ENCODE measurements around the gene LHX1. TPM values are rescaled to one million over a fixed set of nuclear protein-coding genes. Genes with fewer than 3 reads are reported as not detected.

LHX1 gene
- total RNA-seq, 4 donors from 2014 or later: not detected

DNA sequence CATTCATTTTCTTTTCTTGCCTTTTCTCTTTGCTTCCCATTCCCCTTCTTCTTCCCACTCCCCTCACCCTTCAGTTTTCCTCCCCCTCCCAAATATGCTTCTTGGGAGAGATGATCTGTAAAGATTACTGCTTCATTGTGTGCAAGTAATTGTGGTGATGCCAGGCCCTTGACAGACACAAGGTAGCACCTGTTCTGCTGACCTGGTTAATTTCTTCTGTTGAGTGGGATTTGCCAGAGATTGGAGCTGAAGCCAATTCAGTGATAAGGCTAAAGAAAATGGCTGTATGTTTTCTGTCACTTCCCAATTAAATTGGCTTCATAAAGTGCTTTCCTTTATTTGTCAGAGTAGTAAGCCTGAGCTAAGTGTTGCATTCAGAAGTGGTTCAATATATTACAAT is 56.0 kb downstream of the LHX1 start:
- TF ChIP-seq, protein P1, sequence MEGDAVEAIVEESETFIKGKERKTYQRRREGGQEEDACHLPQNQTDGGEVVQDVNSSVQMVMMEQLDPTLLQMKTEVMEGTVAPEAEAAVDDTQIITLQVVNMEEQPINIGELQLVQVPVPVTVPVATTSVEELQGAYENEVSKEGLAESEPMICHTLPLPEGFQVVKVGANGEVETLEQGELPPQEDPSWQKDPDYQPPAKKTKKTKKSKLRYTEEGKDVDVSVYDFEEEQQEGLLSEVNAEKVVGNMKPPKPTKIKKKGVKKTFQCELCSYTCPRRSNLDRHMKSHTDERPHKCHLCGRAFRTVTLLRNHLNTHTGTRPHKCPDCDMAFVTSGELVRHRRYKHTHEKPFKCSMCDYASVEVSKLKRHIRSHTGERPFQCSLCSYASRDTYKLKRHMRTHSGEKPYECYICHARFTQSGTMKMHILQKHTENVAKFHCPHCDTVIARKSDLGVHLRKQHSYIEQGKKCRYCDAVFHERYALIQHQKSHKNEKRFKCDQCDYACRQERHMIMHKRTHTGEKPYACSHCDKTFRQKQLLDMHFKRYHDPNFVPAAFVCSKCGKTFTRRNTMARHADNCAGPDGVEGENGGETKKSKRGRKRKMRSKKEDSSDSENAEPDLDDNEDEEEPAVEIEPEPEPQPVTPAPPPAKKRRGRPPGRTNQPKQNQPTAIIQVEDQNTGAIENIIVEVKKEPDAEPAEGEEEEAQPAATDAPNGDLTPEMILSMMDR (IDR thresholded peaks at IDR 0.05): no peak
- TF ChIP-seq POLR2AphosphoS5 (IDR thresholded peaks at IDR 0.05) (no peak), POLR2A (IDR thresholded peaks at IDR 0.05; ENCODE audit: low read depth) (no peak), EP300 (IDR thresholded peaks at IDR 0.05) (no peak)
- Histone ChIP-seq H3K36me3 (peaks cover 25 to 89% (median 62%) of the 10 kb centered on the region in 4 donors), H3K9me3 (no peaks in the 10 kb centered on the region), H3K27me3 (no peaks in the 10 kb centered on the region), H3K4me3 (no peak overlapping the region), H3K4me1 (peaks cover 0 to 12% (median 10%) of the 10 kb centered on the region in 4 donors), H3K27ac (replicated peaks in 1 of 4) (no peak overlapping the region)
- DNase-seq (ENCODE audit: extremely low spot score): no peak
- intact Hi-C loops (cut with DNase I): no loop called here

Small RNA genes within 50 kb of the gene (small RNA-seq; reads per million reads assigned to genes)
- 0 reads per million in 3 donors for gene AC243773.2

Other genes starting within 250 kb of the LHX1 start
- gene AATF, start 11.5 kb downstream of the LHX1 start, total RNA-seq: 10 to 100 TPM; 37.8 to 55.7 (median 45.3) TPM